ENCODE measurements around the gene SNU13.
"Not testable (repeated sequence)": the region's sequence is repeated elsewhere in the genome, so short reads cannot be mapped to it uniquely, and the experiment has no call there.

SNU13 gene

DNA sequence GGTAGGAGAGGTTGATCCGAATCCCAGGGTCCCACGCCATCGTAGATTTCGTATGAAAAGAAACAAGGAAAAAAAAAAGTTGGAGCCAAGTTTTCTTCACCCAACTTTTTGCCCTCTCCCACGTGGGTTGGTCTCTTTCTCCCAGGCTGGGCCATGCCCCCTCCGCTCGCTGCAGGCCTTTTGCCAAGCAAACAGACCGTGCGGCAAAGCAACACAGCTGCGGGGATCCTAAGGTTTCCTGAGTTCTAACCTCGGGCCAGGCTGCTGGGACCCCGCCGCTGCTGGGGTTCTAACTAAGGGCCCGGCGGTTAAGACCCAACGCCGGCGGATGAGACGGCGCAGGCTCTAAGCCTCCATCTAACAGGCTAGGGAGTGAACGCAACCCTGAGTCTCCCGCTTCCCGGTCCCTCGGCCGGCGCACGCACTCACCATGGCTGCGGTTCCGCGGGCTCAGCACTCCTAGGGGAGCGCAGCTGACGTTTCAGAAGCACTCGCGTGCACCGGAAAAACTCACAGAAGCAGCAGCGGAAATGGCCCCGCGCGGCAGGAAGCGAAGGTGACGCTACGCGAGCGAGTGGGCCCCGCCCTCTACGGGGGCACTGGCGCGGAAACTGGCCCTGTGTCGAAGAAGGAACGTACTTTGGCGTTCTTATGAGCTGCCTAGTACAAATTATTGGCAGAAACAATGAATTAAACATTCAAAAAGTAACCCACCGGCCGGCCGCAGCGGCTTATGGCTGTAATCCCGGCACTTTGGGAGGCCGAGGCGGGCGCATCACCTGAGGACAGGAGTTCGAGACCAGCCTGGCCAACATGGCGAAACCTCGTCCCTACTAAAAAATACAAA lies at the start of gene SNU13:
Gene SNU13, minus strand, starts transcription at position 503 of the 847 bp plus-strand sequence. Its CDS starts 71 bp downstream, at position 432.
- DNase-seq (ENCODE audit: low read depth in 1 of 2, low spot score in 1 of 2), result peak; percentile 83 to 84

DNA sequence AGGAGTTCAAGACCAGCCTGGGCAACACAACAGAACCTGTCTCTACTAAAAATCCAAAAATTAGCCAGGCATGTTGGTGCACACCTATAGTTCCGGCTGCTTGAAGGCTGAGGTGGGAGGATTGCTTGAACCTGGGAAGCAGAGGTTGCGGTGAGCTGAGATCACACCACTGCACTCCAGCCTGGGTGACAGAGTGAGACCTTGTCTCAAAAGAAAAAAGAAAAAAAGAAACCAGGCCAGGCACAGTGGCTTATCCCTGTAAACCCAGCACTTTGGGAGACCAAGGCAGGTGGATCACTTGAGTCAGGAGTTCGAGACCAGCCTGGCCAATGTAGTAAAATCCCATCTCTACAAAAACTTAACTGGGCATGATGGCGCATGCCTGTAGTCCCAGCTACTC lies 44.6 kb upstream of the SNU13 start:
- not testable (repeated sequence) for DNase-seq (ENCODE audit: low read depth in 1 of 2, low spot score in 1 of 2)

- no peak for DNase-seq (ENCODE audit: low read depth in 1 of 2, low spot score in 1 of 2)
These were observed 43.6 kb upstream of the SNU13 start for GRCh38 chr22:41732096-41732772.

DNA sequence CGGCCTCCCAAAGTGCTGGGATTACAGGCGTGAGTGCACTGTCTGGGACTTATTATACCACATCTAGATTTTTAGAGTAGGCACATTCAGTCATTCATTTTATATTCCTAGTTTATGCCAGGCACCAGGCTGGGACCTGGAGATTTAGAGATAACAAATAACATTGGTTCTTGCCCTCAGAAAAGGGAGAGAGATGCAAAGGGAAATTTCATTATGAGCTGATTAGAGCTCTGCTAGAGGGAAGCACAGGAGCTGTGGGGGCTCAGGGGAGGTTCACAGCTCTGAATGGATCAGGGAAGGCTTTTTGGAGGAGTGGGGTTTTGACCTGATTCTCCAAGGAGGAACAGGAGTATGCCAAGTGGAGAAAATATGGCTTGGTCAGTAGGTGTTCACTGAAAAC lies 42.9 kb upstream of the SNU13 start:
- no peak for DNase-seq (ENCODE audit: low read depth in 1 of 2, low spot score in 1 of 2)

DNA sequence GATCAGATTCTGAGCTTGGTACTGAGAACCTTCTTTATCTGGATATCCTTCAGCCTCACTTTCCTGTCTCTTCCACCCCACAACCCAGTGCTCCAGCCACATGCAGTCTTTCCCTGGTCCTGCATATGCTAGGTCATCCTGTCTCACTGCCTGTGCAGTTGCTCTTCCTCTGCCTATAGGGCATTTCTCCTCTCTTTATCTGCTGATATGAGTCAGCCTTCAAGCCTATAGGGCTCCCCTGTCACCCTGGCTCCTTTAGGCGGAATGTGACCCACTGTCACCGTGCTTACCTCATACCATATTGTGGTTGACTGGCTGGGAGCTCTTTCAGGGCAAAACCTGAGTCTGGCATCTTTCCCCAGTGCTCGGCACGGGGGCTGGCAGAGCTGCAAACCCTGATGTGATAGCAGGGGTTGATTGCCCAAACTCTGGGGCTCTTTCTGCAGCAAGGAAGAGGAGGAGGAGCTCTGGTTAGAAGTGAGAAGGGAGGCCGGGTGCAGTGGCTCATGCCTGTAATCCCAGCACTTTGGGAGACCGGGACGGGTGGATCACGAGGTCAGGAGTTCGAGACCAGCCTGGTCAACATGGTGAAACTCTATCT lies 36.9 kb upstream of the SNU13 start:
- DNase-seq (ENCODE audit: low read depth in 1 of 2, low spot score in 1 of 2), result no peak

DNA sequence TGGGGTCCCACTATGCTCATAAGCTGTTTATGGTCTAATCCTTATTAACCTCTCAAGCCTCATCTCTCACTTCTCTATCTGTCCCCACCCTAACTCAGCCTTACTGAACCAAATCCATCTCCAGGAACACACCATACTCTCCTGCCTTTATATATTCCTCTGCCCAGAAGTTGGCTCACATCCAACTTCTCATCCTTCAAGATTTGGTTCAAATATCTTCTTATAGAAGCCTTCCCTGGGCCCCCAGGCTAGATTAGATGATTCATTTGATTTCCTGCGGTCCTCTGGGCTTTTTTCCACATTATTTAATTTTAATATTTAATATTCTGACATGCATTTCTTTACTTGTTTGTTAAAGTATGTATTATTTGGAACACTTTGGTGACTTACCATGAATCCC lies 33.8 kb upstream of the SNU13 start:
- DNase-seq (ENCODE audit: low read depth in 1 of 2, low spot score in 1 of 2), result no peak

GRCh38 chr22:41713004-41713403 lies 24.3 kb upstream of the SNU13 start:
- DNase-seq (ENCODE audit: low read depth in 1 of 2, low spot score in 1 of 2), result no peak

GRCh38 chr22:41709341-41709740 lies 20.7 kb upstream of the SNU13 start:
- no peak for DNase-seq (ENCODE audit: low read depth in 1 of 2, low spot score in 1 of 2)

DNA sequence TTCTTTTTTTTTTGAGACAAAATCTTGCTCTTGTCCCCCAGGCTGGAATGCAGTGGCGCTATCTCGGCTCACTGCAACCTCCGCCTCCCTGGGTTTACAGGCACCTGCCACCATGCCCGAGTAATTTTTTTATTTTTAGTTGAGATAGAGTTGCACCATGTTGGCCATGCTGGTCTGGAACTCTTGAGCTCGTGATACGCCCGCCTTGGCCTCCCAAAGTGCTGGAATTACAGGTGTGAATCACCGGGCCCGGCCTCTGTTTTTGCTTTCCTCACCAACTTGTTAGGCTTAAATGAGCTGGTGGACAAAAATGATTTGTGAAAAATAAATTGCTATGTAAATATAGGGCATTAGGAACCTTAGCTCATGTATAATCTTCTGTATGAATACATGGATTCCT lies 14.1 kb upstream of the SNU13 start:
- DNase-seq (ENCODE audit: low read depth in 1 of 2, low spot score in 1 of 2), result no peak

DNA sequence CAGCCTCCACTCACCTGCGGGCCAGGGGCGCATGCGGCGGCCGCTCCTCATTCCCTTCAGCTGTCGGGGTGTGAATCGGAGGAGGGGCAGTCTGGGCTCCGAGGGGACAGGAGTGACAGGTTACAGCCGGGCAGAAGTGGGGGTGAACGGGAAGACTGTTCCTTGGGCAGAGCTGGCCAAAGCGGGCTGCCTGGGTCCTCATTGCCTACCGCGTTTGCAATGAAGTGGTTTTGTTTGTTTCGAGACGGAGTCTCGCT lies 11.4 kb upstream of the SNU13 start:
- DNase-seq (ENCODE audit: low read depth in 1 of 2, low spot score in 1 of 2), result no peak

GRCh38 chr22:41699264-41700107 lies 10.8 kb upstream of the SNU13 start, which contains the start of gene MEI1:
TSS of gene MEI1 (plus strand) at chr22:41699503. CDS start at chr22:41699539, 36 bp downstream.
- peak; percentile 85 to 89 for DNase-seq (ENCODE audit: low read depth in 1 of 2, low spot score in 1 of 2)

DNA sequence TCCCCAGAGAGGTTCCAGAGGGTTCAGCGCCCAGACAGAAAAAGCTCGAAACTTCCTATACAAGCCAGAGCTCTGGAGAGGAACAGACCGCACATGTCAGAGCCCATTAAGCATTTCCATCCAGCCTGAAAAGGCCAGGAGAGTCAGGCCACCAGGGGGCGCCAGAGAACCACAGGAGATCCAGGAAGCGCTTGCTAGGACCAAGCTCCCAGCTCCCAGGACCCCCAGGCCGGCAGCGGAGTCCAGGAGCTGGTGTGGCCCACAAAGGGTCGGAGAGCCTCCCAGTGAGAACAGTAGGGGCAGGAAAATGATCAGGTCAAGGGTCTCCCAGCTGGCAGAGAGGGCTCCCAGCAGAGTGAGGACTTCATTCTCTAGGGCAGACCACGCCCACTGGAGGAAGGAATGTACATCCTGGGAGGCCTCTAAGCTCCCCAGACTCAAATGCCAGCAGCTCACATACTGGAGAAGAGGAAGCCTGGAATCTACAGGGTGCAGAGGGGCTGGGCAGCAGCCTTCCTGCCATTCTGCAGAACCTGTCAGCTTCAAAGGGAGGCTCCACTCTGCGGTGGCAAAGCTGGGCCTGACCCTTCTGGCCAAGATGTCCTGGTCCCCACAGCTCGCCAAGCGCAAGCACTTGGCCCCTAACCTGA lies 8.6 kb upstream of the SNU13 start:
- DNase-seq (ENCODE audit: low read depth in 1 of 2, low spot score in 1 of 2), result peak; percentile 83 to 92

GRCh38 chr22:41696703-41697102 lies 8.0 kb upstream of the SNU13 start:
- no peak for DNase-seq (ENCODE audit: low read depth in 1 of 2, low spot score in 1 of 2)

GRCh38 chr22:41695211-41695610 lies 6.5 kb upstream of the SNU13 start:
- DNase-seq (ENCODE audit: low read depth in 1 of 2, low spot score in 1 of 2), result no peak

DNA sequence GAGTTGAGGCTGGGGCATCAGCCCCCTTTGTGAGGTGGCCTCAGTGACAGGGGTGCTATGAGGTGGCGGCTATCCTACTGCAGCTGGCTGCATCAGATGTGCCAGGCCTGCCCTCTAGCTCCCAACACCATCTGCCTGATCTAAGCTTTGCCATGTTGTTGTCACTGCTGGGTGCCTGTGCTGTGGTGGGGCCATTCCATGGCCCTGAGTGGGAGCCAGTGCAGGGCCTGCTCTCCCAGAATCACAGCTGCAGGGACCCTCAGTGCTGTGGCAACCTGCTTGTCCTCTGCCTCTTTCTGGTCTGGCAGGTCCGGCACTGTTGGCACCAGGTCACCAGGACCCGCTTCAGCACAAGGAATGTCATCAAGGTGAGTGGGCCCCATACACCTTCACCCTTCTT lies 1.8 kb upstream of the SNU13 start:
- DNase-seq (ENCODE audit: low read depth in 1 of 2, low spot score in 1 of 2), result no peak

DNA sequence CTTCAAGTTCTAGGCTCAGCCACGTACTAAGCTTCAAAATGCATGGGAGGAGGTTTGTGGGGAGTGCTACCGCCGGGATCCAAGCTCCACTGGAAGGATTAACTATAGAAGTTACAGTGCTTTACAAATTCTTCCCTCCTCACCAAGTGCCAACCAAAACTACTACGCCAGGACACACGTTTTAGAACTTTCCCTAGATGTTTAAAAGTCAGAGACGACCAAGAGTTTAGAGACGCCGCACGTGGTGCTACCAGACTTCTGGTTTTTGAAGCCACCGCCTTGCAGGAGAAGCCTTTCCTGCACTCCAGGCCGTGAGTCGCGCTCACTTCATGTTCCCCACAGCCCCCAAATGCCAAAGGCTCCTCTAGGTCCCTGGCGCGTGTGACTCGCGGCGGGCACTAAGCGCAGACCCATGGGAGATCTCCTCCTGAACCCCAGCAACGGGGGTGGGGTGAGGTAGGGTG lies 734 bp downstream of the SNU13 start:
- no peak for DNase-seq (ENCODE audit: low read depth in 1 of 2, low spot score in 1 of 2)

GRCh38 chr22:41686890-41687289 lies 1.8 kb downstream of the SNU13 start:
- DNase-seq (ENCODE audit: low read depth in 1 of 2, low spot score in 1 of 2), result not testable (repeated sequence)

DNA sequence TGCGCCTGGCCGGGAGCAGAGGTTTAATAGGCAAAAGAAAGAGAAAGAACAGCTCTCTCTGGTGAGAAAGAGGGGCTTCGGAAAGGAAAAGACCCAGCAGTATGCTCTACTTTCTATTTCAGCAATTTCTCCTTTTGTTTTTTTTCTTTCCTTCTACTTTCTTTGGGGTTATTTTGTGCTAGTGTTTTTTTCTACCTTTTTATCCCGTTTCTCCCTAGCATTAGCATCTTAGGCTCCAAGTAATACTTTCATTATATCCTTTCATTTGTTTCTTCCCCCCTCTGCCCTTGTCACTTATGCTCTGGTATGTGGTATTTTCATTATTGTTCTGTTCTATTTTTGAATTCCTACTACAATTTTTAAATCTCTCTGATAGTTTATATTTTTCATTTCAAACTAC lies 4.5 kb downstream of the SNU13 start:
- DNase-seq (ENCODE audit: low read depth in 1 of 2, low spot score in 1 of 2), result no peak

GRCh38 chr22:41683616-41684015 lies 5.1 kb downstream of the SNU13 start:
- DNase-seq (ENCODE audit: low read depth in 1 of 2, low spot score in 1 of 2), result no peak

GRCh38 chr22:41683052-41683451 lies 5.6 kb downstream of the SNU13 start:
- no peak for DNase-seq (ENCODE audit: low read depth in 1 of 2, low spot score in 1 of 2)
